ENCODE measurements around the gene ARHGEF25.

ARHGEF25 gene

DNA sequence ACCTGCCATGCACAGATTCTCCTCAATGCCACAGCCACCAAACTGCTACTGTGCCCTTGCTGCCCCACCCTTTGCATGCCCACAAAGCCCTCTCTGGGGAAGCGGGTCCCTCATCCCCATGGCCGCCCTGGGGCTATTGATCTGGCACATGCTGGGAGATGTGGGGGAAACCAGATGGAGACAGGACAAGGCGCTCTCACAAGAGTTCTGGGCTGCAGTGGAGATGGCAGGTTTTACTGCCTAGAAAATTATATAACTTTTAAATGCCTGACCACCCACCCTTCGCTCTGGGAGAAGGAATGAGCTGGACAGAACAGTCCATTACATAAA lies 30.8 kb upstream of the ARHGEF25 start:
- Histone ChIP-seq H3K9ac (ENCODE audit: low read length) (no peak overlapping the region), H4K20me1 (ENCODE audit: low read depth, low read length) (no peaks in the 10 kb centered on the region), H3F3A (ENCODE audit: insufficient read depth) (no peaks in the 10 kb centered on the region), H3K9me2 (replicated peaks; ENCODE audit: insufficient read depth, low read length) (no peaks in the 10 kb centered on the region), H3K9me3 (ENCODE audit: insufficient read depth, low read length) (no peaks in the 10 kb centered on the region), H2AFZ (ENCODE audit: low read depth, low read length, severe bottlenecking) (no peak overlapping the region), H3K27me3 (ENCODE audit: low read length) (no peaks in the 10 kb centered on the region), H3K27ac (ENCODE audit: low read depth, low read length) (no peak overlapping the region), H3K4me3 (ENCODE audit: insufficient read depth, low read length, poor library complexity, severe bottlenecking) (no peak overlapping the region), H3K36me3 (ENCODE audit: low read length) (no peaks in the 10 kb centered on the region), H3K4me2 (ENCODE audit: low read depth, low read length, poor library complexity, severe bottlenecking) (no peak overlapping the region), H3K79me2 (ENCODE audit: insufficient read depth, low read length) (no peaks in the 10 kb centered on the region)
- no peak for TF ChIP-seq EZH2phosphoT487 (conservative IDR thresholded peaks at IDR 0.05; ENCODE audit: low read length)
- TF ChIP-seq CTCF (IDR thresholded peaks at IDR 0.05; ENCODE audit: insufficient read depth, low read length, poor library complexity, severe bottlenecking), result no peak

- no peak overlapping the region for H2AFZ ChIP-seq (ENCODE audit: low read depth, low read length, severe bottlenecking)
- no peaks in the 10 kb centered on the region for H3K79me2 ChIP-seq (ENCODE audit: insufficient read depth, low read length)
- H4K20me1 ChIP-seq (ENCODE audit: low read depth, low read length), result no peaks in the 10 kb centered on the region
- H3K27ac ChIP-seq (ENCODE audit: low read depth, low read length), result no peak overlapping the region
- H3K4me3 ChIP-seq (ENCODE audit: insufficient read depth, low read length, poor library complexity, severe bottlenecking), result no peak overlapping the region
- H3K36me3 ChIP-seq (ENCODE audit: low read length), result no peaks in the 10 kb centered on the region
- H3K4me2 ChIP-seq (ENCODE audit: low read depth, low read length, poor library complexity, severe bottlenecking), result no peak overlapping the region
- no peaks in the 10 kb centered on the region for H3F3A ChIP-seq (ENCODE audit: insufficient read depth)
- no peaks in the 10 kb centered on the region for H3K9me2 ChIP-seq (replicated peaks; ENCODE audit: insufficient read depth, low read length)
- no peaks in the 10 kb centered on the region for H3K27me3 ChIP-seq (ENCODE audit: low read length)
- no peaks in the 10 kb centered on the region for H3K9me3 ChIP-seq (ENCODE audit: insufficient read depth, low read length)
- no peak overlapping the region for H3K9ac ChIP-seq (ENCODE audit: low read length)
- TF ChIP-seq CTCF (IDR thresholded peaks at IDR 0.05; ENCODE audit: insufficient read depth, low read length, poor library complexity, severe bottlenecking) (no peak), EZH2phosphoT487 (conservative IDR thresholded peaks at IDR 0.05; ENCODE audit: low read length) (no peak)
Measured at GRCh38 chr12:57581802-57582201, 29.4 kb upstream of the ARHGEF25 start.

GRCh38 chr12:57582440-57582839 lies 28.8 kb upstream of the ARHGEF25 start:
- Histone ChIP-seq H3K4me2 (ENCODE audit: low read depth, low read length, poor library complexity, severe bottlenecking) (no peak overlapping the region), H3K27ac (ENCODE audit: low read depth, low read length) (no peak overlapping the region), H3K27me3 (ENCODE audit: low read length) (no peaks in the 10 kb centered on the region), H3K79me2 (ENCODE audit: insufficient read depth, low read length) (no peaks in the 10 kb centered on the region), H3K36me3 (ENCODE audit: low read length) (no peaks in the 10 kb centered on the region), H4K20me1 (ENCODE audit: low read depth, low read length) (no peaks in the 10 kb centered on the region), H3K9me3 (ENCODE audit: insufficient read depth, low read length) (no peaks in the 10 kb centered on the region), H3K9me2 (replicated peaks; ENCODE audit: insufficient read depth, low read length) (no peaks in the 10 kb centered on the region), H3F3A (ENCODE audit: insufficient read depth) (no peaks in the 10 kb centered on the region), H3K9ac (ENCODE audit: low read length) (no peak overlapping the region), H2AFZ (ENCODE audit: low read depth, low read length, severe bottlenecking) (no peak overlapping the region), H3K4me3 (ENCODE audit: insufficient read depth, low read length, poor library complexity, severe bottlenecking) (no peak overlapping the region)
- TF ChIP-seq CTCF (IDR thresholded peaks at IDR 0.05; ENCODE audit: insufficient read depth, low read length, poor library complexity, severe bottlenecking) (no peak), EZH2phosphoT487 (conservative IDR thresholded peaks at IDR 0.05; ENCODE audit: low read length) (no peak)
